GM13976 (cell line): ENCODE measurements around the gene GGT6.
"Not testable (repeated sequence)": the region's sequence is repeated elsewhere in the genome, so short reads cannot be mapped to it uniquely, and the experiment has no call there.

Source experiments
- DNase-seq: peaks from one replicate; pipeline ENCODE4 v3.0.0; 2012; ENCODE audit warnings: low spot score
- CTCF ChIP-seq: IDR thresholded peaks from 2 replicates; pipeline ENCODE4 v1.5.1; 2012; ENCODE audit warnings: borderline replicate concordance, mild to moderate bottlenecking; ENCODE audit not compliant: insufficient read depth; ENCODE audit errors: extremely low read depth, missing control alignments, control extremely low read depth
- in situ Hi-C: fragments of 300-500 bp; cut with MboI; formaldehyde crosslinking; loops from one replicate; pipeline ENCODE4 v1.12.0; 2022; ENCODE audit warnings: low sequenced_read_pairs, mixed read lengths, inconsistent platforms; ENCODE audit not compliant: unreplicated experiment

Gene GGT6

GRCh38 chr17:4583206-4583605 lies 22.8 kb upstream of the GGT6 start:
- in situ Hi-C loops: no loop called here
- no peak for TF ChIP-seq CTCF
- no peak for DNase-seq

- in situ Hi-C loops: no loop called here
- no peak for TF ChIP-seq CTCF
- DNase-seq: no peak
Measured at GRCh38 chr17:4582691-4583090, 22.3 kb upstream of the GGT6 start.

GRCh38 chr17:4582101-4582501 lies 21.7 kb upstream of the GGT6 start:
- DNase-seq: no peak
- in situ Hi-C loops: no loop called here

GRCh38 chr17:4580291-4580690 lies 19.9 kb upstream of the GGT6 start:
- no peak for TF ChIP-seq CTCF
- in situ Hi-C loops: no loop called here
- no peak for DNase-seq

More at GRCh38 chr17:4582101-4582501, 21.7 kb upstream of the GGT6 start:
- TF ChIP-seq CTCF: no peak

GRCh38 chr17:4579678-4580077 lies 19.3 kb upstream of the GGT6 start:
- in situ Hi-C loops: no loop called here
- DNase-seq: no peak
- no peak for TF ChIP-seq CTCF

GRCh38 chr17:4578349-4578748 lies 18.0 kb upstream of the GGT6 start:
- DNase-seq, in situ Hi-C loops: not testable (repeated sequence)

GRCh38 chr17:4577386-4577993 lies 17.1 kb upstream of the GGT6 start:
- TF ChIP-seq CTCF: no peak
- DNase-seq: no peak
- in situ Hi-C loops: no loop called here
